Testis (tissue), 2 donors: ENCODE measurements around the gene RDM1.

Experiments
- POLR2A ChIP-seq: fragments of 450-650 bp; IDR thresholded peaks from one replicate; pipeline ENCODE4 v1.6.1; 2017; ENCODE audit warnings: antibody characterized with exemption, mild to moderate bottlenecking, moderate library complexity
- TF ChIP-seq, protein P1 (sequence below), 3 experiments: fragments of 450-650 bp in 2 of 3; fragments of 200-600 bp in 1 of 3; sonication (generic) in 1 of 3; IDR thresholded peaks; one replicate each; pipeline ENCODE4 v1.5.1; 2016 to 2019; ENCODE audit warnings: antibody characterized with exemption in 3 of 3, mild to moderate bottlenecking in 2 of 3, moderate library complexity in 1 of 3

DNA sequence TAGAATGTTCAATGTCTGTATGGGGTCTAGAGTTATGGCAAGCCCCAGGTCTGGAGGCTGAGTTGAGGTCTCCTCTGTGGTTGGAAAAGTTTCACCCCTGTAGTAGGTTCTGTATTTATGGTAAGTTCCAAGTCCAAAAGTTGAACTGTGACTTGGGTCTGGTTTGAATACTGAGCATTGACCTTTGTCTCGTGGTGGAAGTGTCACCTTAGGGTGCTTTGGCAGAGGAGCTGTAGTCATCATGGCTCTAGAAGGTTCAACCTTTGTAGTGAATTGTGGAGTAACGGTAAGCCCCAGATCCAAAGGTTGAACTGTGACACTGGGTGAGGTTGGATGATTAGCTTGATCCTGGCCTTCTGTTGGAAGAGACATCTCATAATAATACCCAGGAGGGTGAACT is 17.6 kb downstream of the RDM1 start:
- TF ChIP-seq, protein P1, sequence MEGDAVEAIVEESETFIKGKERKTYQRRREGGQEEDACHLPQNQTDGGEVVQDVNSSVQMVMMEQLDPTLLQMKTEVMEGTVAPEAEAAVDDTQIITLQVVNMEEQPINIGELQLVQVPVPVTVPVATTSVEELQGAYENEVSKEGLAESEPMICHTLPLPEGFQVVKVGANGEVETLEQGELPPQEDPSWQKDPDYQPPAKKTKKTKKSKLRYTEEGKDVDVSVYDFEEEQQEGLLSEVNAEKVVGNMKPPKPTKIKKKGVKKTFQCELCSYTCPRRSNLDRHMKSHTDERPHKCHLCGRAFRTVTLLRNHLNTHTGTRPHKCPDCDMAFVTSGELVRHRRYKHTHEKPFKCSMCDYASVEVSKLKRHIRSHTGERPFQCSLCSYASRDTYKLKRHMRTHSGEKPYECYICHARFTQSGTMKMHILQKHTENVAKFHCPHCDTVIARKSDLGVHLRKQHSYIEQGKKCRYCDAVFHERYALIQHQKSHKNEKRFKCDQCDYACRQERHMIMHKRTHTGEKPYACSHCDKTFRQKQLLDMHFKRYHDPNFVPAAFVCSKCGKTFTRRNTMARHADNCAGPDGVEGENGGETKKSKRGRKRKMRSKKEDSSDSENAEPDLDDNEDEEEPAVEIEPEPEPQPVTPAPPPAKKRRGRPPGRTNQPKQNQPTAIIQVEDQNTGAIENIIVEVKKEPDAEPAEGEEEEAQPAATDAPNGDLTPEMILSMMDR (IDR thresholded peaks at IDR 0.05), result no peak
- TF ChIP-seq POLR2A, result no peak
